ENCODE results near the gene SEMA4C.

The SEMA4C gene

DNA sequence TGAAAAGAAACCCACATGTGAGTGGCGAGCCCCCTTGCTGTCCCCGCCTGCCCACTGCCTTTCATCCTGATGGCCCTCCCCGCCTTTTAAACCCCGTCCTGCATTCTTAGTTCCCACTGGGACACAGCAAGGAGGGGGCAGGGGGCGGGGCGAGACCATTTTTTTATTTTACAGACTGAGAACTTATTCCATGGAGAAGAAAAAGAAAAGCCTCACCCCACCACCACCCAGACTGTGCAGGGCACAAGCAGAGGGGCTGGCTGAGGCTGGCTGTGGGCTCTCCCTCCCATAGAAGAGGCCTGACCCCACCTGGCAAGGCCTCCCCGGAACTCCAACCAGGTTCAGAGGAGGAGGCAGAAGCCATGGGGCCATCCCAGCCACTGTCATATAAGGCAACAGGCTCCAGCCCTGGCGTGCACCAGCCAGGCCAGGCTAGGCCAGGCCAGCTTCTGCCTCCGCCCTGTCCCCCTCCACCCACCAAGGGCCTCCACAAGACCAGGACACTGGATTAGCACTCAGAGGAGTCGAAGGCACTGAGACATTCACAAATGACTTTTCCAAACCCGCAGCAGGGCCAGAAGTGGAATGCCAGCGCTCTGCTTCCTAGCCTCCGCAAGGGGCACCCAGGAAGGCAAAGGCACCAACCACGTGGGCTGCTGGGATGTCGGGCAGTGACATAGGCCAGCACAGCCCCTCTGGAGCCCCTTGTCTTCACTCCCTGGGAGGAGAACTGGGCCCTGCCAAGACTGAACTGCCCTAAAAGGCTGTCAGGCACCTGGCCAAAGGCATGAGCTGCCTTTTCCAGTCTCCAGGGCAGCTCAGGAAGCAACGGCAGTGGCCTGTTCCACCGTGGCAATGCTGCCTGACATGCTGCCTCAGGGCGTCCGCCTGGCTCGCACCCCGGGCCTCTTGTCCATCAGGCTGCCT is 37.5 kb upstream of the SEMA4C start:
- TF ChIP-seq GATA1 (IDR thresholded peaks at IDR 0.05; ENCODE audit: low read depth, low read length): no peak
- no peak for TF ChIP-seq POLR2A (IDR thresholded peaks at IDR 0.05; ENCODE audit: low read length)
- peak; percentile 73 to 82 for DNase-seq

GRCh38 chr2:96906729-96907114 is 36.8 kb upstream of the SEMA4C start:
- TF ChIP-seq GATA1 (IDR thresholded peaks at IDR 0.05; ENCODE audit: low read depth, low read length) (no peak), POLR2A (IDR thresholded peaks at IDR 0.05; ENCODE audit: low read length) (no peak)

DNA sequence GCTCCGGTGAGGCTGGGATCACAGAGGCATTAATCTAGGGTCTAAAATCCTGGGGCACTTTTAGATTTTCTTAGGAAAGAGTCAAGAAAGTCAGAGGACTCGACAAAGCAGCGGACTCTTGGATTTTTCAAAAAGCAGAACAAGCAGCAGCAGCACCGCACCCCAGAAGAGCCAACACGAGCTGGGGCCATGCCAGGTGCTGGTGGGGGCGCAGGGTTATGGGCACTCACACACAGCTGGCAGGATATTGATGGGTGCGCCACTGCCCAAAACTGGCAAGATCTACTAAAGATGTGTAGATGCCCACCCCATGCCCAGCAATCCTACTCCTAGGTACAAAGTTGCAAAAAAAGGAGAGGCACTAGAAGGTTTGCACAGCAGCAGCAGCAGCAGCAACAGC is 33.9 kb upstream of the SEMA4C start:
- DNase-seq: no peak
- TF ChIP-seq GATA1 (IDR thresholded peaks at IDR 0.05; ENCODE audit: low read depth, low read length) (no peak), POLR2A (IDR thresholded peaks at IDR 0.05; ENCODE audit: low read length) (no peak)

More at GRCh38 chr2:96906729-96907114, 36.8 kb upstream of the SEMA4C start:
- no peak for DNase-seq

- TF ChIP-seq GATA1 (IDR thresholded peaks at IDR 0.05; ENCODE audit: low read depth, low read length): no peak
- no peak for DNase-seq
Observed at GRCh38 chr2:96903318-96903717, 33.4 kb upstream of the SEMA4C start.

DNA sequence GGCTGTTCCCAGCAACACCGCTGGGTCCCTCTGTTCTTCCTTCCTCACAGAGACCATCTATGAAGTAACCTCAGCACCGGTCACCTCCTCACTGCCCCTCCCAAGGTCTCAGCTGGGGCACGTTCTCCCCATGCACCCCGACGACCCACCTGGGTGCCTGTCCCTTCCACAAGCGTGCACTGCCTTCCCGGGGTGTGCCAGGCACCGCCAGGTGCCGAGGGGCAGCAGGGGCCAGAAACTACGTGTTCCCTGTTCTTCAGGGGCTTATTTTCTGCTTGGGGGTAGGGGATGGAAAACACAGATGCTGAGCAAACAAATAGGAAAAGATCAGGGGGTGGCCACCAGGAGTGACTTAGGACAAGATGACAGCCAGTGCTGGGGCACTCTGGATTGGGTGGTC is 30.4 kb upstream of the SEMA4C start:
- no peak for DNase-seq
- TF ChIP-seq POLR2A (IDR thresholded peaks at IDR 0.05; ENCODE audit: low read length): no peak
- TF ChIP-seq GATA1 (IDR thresholded peaks at IDR 0.05; ENCODE audit: low read depth, low read length): no peak

GRCh38 chr2:96899413-96899741 is 29.5 kb upstream of the SEMA4C start:
- no peak for DNase-seq

GRCh38 chr2:96898641-96899412 is 28.9 kb upstream of the SEMA4C start:
- no peak for TF ChIP-seq GATA1 (IDR thresholded peaks at IDR 0.05; ENCODE audit: low read depth, low read length)
- no peak for TF ChIP-seq POLR2A (IDR thresholded peaks at IDR 0.05; ENCODE audit: low read length)
- DNase-seq: no peak

More at GRCh38 chr2:96899413-96899741, 29.5 kb upstream of the SEMA4C start:
- TF ChIP-seq GATA1 (IDR thresholded peaks at IDR 0.05; ENCODE audit: low read depth, low read length) (no peak), POLR2A (IDR thresholded peaks at IDR 0.05; ENCODE audit: low read length) (no peak)

DNA sequence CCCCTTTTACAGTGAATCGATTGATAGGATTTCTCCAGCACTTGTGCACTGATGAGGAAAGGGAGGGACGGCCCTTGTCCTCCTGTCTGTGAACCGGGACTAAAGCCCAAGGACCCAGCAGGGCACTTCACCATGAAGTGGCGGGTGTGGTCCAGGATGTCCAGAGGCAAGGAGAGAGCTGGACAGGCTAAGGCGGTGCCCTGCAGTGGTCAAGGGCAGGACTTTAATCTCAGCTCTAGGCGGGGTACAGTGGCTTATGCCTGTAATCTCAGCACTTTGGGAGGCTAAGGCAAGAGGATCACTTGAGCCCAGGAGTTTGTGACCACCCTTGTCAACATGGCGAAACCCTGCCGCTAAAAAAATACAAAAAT is 28.2 kb upstream of the SEMA4C start:
- no peak for TF ChIP-seq POLR2A (IDR thresholded peaks at IDR 0.05; ENCODE audit: low read length)
- no peak for TF ChIP-seq GATA1 (IDR thresholded peaks at IDR 0.05; ENCODE audit: low read depth, low read length)
- no peak for DNase-seq

GRCh38 chr2:96897491-96898134 is 27.7 kb upstream of the SEMA4C start:
- no peak for TF ChIP-seq GATA1 (IDR thresholded peaks at IDR 0.05; ENCODE audit: low read depth, low read length)
- no peak for TF ChIP-seq POLR2A (IDR thresholded peaks at IDR 0.05; ENCODE audit: low read length)
- DNase-seq: no peak

GRCh38 chr2:96895746-96896651 is 26.1 kb upstream of the SEMA4C start:
- TF ChIP-seq GATA1 (IDR thresholded peaks at IDR 0.05; ENCODE audit: low read depth, low read length): no peak
- TF ChIP-seq POLR2A (IDR thresholded peaks at IDR 0.05; ENCODE audit: low read length): no peak
- peak; percentile 57 to 61 for DNase-seq

DNA sequence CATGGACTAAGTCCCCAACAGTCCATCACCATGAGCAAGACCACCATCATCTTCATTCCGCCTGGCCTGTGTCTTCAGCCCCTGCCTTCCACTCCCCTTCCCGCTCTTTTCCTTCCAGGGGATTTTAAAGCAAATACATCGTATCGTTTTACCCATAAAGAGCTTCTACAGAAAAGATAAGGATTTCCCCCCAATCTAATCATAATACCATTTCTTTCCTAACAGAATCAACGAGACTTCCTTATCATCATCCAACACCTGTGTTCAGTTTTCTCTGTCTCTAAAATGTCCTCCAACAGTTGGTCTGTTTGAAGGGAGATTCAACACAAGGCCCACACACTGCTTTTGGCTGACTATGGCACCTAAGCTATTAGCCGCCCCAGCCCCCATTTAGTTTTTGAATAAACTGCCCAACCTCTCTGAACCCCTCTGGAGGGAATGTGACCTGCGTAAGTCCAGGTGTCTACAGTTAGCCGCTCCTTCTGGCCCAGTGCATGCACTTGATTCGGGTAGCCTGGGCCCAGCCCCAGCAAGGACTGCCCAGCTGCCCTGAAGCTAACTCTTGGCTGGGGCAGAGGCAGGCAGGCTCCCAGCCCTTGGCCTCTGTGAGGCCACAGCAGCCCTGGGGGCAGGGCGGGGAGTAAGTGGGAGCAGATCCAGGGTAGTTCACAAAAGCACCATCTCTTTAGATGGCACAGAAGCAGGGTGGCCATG is 25.3 kb upstream of the SEMA4C start:
- no peak for TF ChIP-seq GATA1 (IDR thresholded peaks at IDR 0.05; ENCODE audit: low read depth, low read length)
- no peak for TF ChIP-seq POLR2A (IDR thresholded peaks at IDR 0.05; ENCODE audit: low read length)
- DNase-seq: peak; percentile 81 to 94

DNA sequence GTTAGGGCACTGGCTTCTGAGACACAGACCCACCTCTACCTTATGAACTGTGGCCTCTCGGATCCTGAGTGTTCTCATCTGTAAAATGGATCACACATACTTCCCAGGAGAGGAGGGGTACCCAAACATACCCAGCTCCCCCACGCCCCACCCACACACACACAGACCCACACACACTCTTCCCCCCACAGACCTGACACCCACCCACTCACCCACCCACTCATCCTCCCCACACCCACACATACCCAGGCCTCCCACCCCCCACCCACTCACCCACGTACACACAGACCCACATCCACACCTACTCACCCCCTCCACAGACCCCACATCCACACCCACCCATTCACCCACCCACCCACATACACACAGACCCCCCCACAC is 24.3 kb upstream of the SEMA4C start:
- peak in 1 of 2 experiments; percentile 22 for DNase-seq
- TF ChIP-seq GATA1 (IDR thresholded peaks at IDR 0.05; ENCODE audit: low read depth, low read length): no peak
- no peak for TF ChIP-seq POLR2A (IDR thresholded peaks at IDR 0.05; ENCODE audit: low read length)
